ENCODE data around the gene MYO7A. TPM values are rescaled to one million over a fixed set of nuclear protein-coding genes. Genes with fewer than 3 reads are reported as not detected.

Gene MYO7A
- total and polyA plus RNA-seq, 2 of the 8 experiments (the other 6 are each of a cell fraction or from before 2014, with no cell fraction given) = 1.5 to 1.9 TPM

GRCh38 chr11:77212314-77213007 is 84.4 kb downstream of the MYO7A start:
- Histone ChIP-seq H3K9ac (replicated peaks in 1 of 4; ENCODE audit: extremely low read depth in 1 of 4, low read depth in 3 of 4, low read length in 3 of 4) (no peak overlapping the region), H3K4me2 (ENCODE audit: insufficient read depth in 1 of 2, low read depth in 2 of 2, low read length in 2 of 2) (no peak overlapping the region), H2BK5ac (ENCODE audit: low read depth, low read length) (no peak overlapping the region), H3K36me3 (ENCODE audit: control insufficient read depth in 2 of 4, insufficient read depth in 4 of 4, low read length in 3 of 4) (no peaks in the 10 kb centered on the region), H3K23me2 (ENCODE audit: low read depth, low read length) (no peaks in the 10 kb centered on the region), H3K4ac (replicated peaks; ENCODE audit: insufficient read length, low read depth, low read length) (no peak overlapping the region), H3K23ac (ENCODE audit: insufficient read length) (no peak overlapping the region), H2BK120ac (replicated peaks; ENCODE audit: low read depth, low read length) (no peak overlapping the region), H3K18ac (ENCODE audit: extremely low read depth, low read length) (no peak overlapping the region), H4K91ac (replicated peaks; ENCODE audit: insufficient read length, low read length) (no peak overlapping the region), H4K5ac (ENCODE audit: insufficient read length, low read depth, low read length) (no peak overlapping the region), H4K20me1 (replicated peaks in 1 of 2; ENCODE audit: control insufficient read depth in 1 of 2, insufficient read depth in 2 of 2, low read length in 2 of 2) (no peaks in the 10 kb centered on the region), H3K9me3 (ENCODE audit: insufficient read depth in 2 of 2, low read depth in 1 of 2, low read length in 1 of 2) (no peaks in the 10 kb centered on the region), H2BK15ac (ENCODE audit: low read length) (no peak overlapping the region), H2AFZ (ENCODE audit: low read length) (no peak overlapping the region), H2BK20ac (ENCODE audit: low read length) (no peak overlapping the region), H3K79me2 (ENCODE audit: control insufficient read depth in 1 of 2, insufficient read depth in 2 of 2, low read length in 2 of 2) (no peaks in the 10 kb centered on the region), H2BK12ac (ENCODE audit: low read depth, low read length) (no peak overlapping the region), H3K27me3 (replicated peaks in 1 of 4; ENCODE audit: control insufficient read depth in 3 of 4, extremely low read depth in 1 of 4, insufficient read depth in 3 of 4, low read length in 3 of 4) (no peaks in the 10 kb centered on the region), H3K79me1 (ENCODE audit: low read depth, low read length) (no peaks in the 10 kb centered on the region), H3K14ac (ENCODE audit: insufficient read length) (no peak overlapping the region), H3K4me3 (ENCODE audit: extremely low read depth in 1 of 4, insufficient read depth in 2 of 4, low read depth in 3 of 4, low read length in 4 of 4) (no peak overlapping the region), H4K8ac (ENCODE audit: extremely low read depth, insufficient read depth, low read length) (no peak overlapping the region; the same call in 1 of the 2 replicates), H3K27ac (ENCODE audit: low read depth, low read length) (no peak overlapping the region), H3K56ac (replicated peaks; ENCODE audit: insufficient read length, low read depth, low read length) (no peak overlapping the region), H2AK5ac (ENCODE audit: low read depth, low read length) (no peak overlapping the region), H3K4me1 (replicated peaks in 1 of 4; ENCODE audit: control insufficient read depth in 3 of 4, insufficient read depth in 4 of 4, low read length in 3 of 4) (no peaks in the 10 kb centered on the region)
- no peak for DNase-seq (ENCODE audit: low read depth in 1 of 2, low spot score in 2 of 2)
- POLR2A ChIA-PET (ENCODE audit: partially characterized antibody) = no interaction called here
- no peak for TF ChIP-seq RNF2 (IDR thresholded peaks at IDR 0.05; ENCODE audit: borderline replicate concordance, low read depth, low read length, missing control alignments, poor library complexity, severe bottlenecking)
- TF ChIP-seq SUZ12 (IDR thresholded peaks at IDR 0.05; ENCODE audit: low read length) = no peak
- no peak for TF ChIP-seq EP300 (IDR thresholded peaks at IDR 0.05; ENCODE audit: borderline replicate concordance in 1 of 2, low read depth in 2 of 2, low read length in 2 of 2)
- no peak for TF ChIP-seq RBBP5 (IDR thresholded peaks at IDR 0.05; ENCODE audit: borderline replicate concordance, low read depth, low read length)
- no peak for TF ChIP-seq CBX8 (IDR thresholded peaks at IDR 0.05; ENCODE audit: borderline replicate concordance, low read depth, low read length)
- no peak for TF ChIP-seq TBP (IDR thresholded peaks at IDR 0.05; ENCODE audit: low read depth, low read length)
- TF ChIP-seq JUND (IDR thresholded peaks at IDR 0.05; ENCODE audit: low read length) = no peak
- TF ChIP-seq HDAC6 (IDR thresholded peaks at IDR 0.05; ENCODE audit: low read depth, low read length) = no peak
- TF ChIP-seq BACH1 (IDR thresholded peaks at IDR 0.05; ENCODE audit: low read length) = no peak
- no peak for TF ChIP-seq RFX5 (IDR thresholded peaks at IDR 0.05; ENCODE audit: borderline replicate concordance, low read depth, low read length)
- TF ChIP-seq TCF12 (IDR thresholded peaks at IDR 0.05; ENCODE audit: low read depth, low read length) = no peak
- TF ChIP-seq SP2 (IDR thresholded peaks at IDR 0.05; ENCODE audit: low read length) = no peak
- TF ChIP-seq POU5F1 (IDR thresholded peaks at IDR 0.05; ENCODE audit: low read depth, low read length) = no peak
- 81% methylated on average over 8 of the region's 8 CpGs; no CpG with 5 or more reads in 1 of the 2 experiments for WGBS, 2 experiments (ENCODE audit: extremely low coverage in 1 of 2, insufficient coverage in 1 of 2, insufficient read length in 1 of 2, insufficient replicate concordance in 2 of 2, low coverage in 1 of 2, low lambda C conversion rate in 2 of 2, missing lambda C conversion rate in 1 of 2)
- no peak for FAIRE-seq
- CTCF ChIA-PET (ENCODE audit: partially characterized antibody) = interaction anchor here (1.1 to 2.6 kb wide), 5 partner anchors 11 to 18 kb away, joined by 4 to 14 read pairs (median 5); no protein-coding TSS in a partner anchor
